AG10803 (cell line): Measurements from ENCODE around the gene ZNF682.
"Not testable (repeated sequence)": the region's sequence is repeated elsewhere in the genome, so short reads cannot be mapped to it uniquely, and the experiment has no call there.

Experiments used
- DNase-seq: peaks from one replicate; pipeline ENCODE4 v3.0.0; 2010; ENCODE audit warnings: low read depth
- H3K4me3 ChIP-seq: 2 replicates; pipeline ENCODE4 v1.5.1; 2011; ENCODE audit warnings: mild to moderate bottlenecking, low read length, control low read depth
- CTCF ChIP-seq: conservative IDR thresholded peaks from 2 replicates; pipeline ENCODE4 v1.5.1; 2011; ENCODE audit warnings: mild to moderate bottlenecking, low read length, control low read depth, inconsistent platforms

The ZNF682 gene

DNA sequence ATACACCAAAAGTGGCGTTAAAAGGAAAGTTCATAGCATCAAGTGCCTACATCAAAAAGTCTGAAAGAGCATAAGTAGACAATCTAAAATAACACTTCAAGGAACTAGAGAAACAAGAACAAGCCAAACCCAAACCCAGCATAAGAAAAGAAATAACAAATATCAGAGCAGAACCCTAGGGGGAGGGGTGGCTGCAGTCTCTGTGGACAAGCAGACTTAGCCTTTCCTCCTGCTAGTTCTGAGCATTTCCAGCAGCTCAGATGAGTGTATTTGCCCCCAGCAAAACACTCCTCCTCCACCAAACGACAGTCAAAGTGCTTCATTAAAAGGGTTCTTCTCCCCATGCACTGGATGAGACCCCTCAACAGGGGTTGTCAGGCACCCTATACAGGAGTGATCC lies 31.4 kb upstream of the ZNF682 start:
- no peak for TF ChIP-seq CTCF
- no peak overlapping the region for H3K4me3 ChIP-seq

GRCh38 chr19:20068559-20068958 lies 29.3 kb upstream of the ZNF682 start:
- not testable (repeated sequence) for DNase-seq, H3K4me3 ChIP-seq

More for the DNA sequence above, 31.4 kb upstream of the ZNF682 start:
- DNase-seq = no peak

DNA sequence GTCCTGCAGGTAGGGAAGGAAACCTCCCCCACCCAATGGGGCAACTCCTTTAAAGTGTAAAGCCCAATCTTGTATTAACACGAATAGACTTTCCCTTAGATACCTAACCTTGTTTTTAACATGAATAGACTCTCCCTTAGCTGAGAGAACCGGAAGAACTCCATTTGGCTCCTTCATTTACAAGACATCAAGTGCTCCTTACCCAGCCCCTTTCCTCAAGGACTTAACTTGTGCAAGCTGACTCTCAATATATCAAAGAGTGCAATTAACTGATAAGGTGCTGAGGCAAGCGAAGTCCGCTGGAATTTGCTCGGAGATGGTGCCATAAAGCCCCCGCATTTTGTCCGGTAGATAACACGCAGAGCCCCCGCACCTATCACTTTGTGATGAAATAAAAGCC lies 28.6 kb upstream of the ZNF682 start:
- H3K4me3 ChIP-seq = no peak overlapping the region
- DNase-seq = no peak
- TF ChIP-seq CTCF = no peak

- TF ChIP-seq CTCF = no peak
- H3K4me3 ChIP-seq = no peak overlapping the region
- no peak for DNase-seq
Measured at GRCh38 chr19:20066861-20067260, 27.6 kb upstream of the ZNF682 start.

DNA sequence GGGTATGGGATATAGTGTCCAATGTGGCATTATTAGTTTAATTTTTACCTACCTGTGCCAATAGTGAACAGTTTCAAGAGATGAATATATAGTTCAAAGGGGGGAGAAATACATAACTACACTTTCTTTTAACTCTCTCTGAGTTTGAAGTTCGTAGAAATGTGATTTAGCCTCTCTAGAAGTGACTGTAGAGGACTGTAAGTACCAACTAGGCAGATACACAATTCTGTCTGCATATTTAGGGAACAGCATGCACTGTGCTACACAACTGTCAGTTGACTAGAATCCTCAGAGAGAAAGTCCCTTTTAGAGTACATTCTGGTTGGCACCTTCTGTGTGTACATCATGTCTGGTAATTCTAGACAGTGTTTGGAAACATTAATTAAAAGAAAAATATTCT lies 21.0 kb upstream of the ZNF682 start:
- no peak for TF ChIP-seq CTCF
- no peak overlapping the region for H3K4me3 ChIP-seq
- DNase-seq = no peak

- H3K4me3 ChIP-seq, DNase-seq: not testable (repeated sequence)
Measured at GRCh38 chr19:20058738-20059137, 19.4 kb upstream of the ZNF682 start.

DNA sequence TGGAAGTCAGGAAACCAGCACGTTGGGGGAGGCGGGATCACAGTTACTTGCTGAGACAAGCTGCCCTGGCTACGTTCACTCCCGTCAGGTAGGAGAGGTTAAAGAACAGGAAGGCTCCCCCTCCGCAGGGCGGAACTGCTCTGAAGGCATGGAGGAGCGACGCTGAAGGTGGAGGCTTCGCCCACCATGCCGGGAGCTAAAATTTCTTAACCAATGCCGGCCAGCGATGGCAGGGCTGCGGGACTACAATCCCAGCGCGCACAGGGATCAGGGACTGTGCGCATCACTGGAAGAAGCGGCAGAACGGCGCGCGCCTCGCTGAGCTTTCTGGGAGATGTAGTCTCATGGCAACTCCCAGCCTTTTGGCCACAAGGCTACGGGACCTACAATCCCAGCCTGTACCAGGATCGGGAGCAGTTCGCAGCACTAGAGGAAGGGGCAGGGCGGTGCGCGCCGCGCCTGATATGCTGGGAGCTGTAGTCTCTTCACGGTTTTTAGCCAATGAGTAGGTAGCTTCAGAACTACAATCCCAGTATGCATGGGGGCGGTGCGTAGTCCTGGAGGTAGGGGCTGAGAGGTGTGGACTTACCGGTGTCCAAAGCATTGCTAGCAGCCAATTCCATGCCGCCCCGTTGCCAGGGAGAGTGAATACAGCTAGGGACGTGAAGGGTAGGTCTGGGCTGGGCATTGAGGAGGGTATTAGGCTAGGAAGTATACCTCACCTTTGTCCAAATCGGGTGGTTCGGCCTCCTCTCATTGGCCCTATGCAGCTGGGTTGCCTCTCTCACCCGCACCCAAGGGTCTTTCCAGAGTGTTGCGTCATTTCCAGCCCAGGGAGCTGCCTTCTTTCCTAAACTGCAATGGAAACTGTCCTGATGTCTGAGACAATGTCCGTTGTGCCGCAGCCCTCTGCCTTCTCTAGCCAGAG lies 12.8 kb upstream of the ZNF682 start:
- peak; percentile 97 for DNase-seq
- H3K4me3 ChIP-seq = peak overlapping the region; percentile 70
- no peak for TF ChIP-seq CTCF

GRCh38 chr19:20045742-20046141 lies 6.4 kb upstream of the ZNF682 start:
- not testable (repeated sequence) for H3K4me3 ChIP-seq, DNase-seq

DNA sequence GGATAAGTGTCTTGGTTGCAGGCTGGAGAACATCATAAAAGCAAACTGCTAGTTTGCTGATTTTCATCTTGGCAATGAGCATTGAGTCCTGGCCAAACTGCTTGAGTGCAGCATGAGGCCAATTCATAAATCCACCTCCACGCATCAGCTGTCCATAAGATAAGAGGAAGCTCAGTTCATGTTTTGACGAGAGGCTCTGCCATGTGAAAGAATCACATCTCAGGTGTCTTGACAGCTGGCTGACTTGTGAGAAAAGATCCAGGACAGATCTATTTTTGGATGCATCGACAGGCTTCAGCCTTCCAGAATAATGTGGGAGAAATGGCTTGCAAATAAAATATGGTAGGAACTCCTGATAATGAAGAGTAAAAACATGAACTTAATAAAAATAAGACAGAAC lies 5.4 kb upstream of the ZNF682 start:
- no peak overlapping the region for H3K4me3 ChIP-seq
- no peak for TF ChIP-seq CTCF
- DNase-seq = no peak
